Measurements from ENCODE around the gene NOTCH2.

GRCh38 chr1:119910618-119911017 is 158.8 kb downstream of the NOTCH2 start:
- TF ChIP-seq CREB5 (CRISPR knock-in tag; IDR thresholded peaks at IDR 0.05) (no peak), ATF2 (CRISPR knock-in tag; IDR thresholded peaks at IDR 0.05) (no peak), ETV1 (tag; conservative IDR thresholded peaks at IDR 0.05; ENCODE audit: low read depth) (no peak), MLLT1 (IDR thresholded peaks at IDR 0.05) (no peak), CGGBP1 (CRISPR knock-in tag; IDR thresholded peaks at IDR 0.05) (no peak), REST (IDR thresholded peaks at IDR 0.05; ENCODE audit: borderline replicate concordance) (no peak), REST (CRISPR knock-in tag; IDR thresholded peaks at IDR 0.05; ENCODE audit: low read depth) (no peak), CHD2 (IDR thresholded peaks at IDR 0.05; ENCODE audit: low read depth, low read length) (no peak)

All from K562 (cell line).